Measurements from ENCODE around the gene D2HGDH.
"Not testable (repeated sequence)": the region's sequence is repeated elsewhere in the genome, so short reads cannot be mapped to it uniquely, and the experiment has no call there.

GRCh38 chr2:241806217-241806616 lies 71.8 kb downstream of the D2HGDH start:
- not testable (repeated sequence) for TF ChIP-seq CTCF (conservative IDR thresholded peaks at IDR 0.05); EZH2 (IDR thresholded peaks at IDR 0.05; ENCODE audit: low read depth)
